GM12801 (cell line): ENCODE measurements around the gene NKD1.

Experiments
- CTCF ChIP-seq: IDR thresholded peaks from one replicate; pipeline ENCODE4 v1.5.1; 2011; ENCODE audit warnings: control low read depth; ENCODE audit not compliant: insufficient read length; ENCODE audit errors: extremely low read depth

Gene NKD1

DNA sequence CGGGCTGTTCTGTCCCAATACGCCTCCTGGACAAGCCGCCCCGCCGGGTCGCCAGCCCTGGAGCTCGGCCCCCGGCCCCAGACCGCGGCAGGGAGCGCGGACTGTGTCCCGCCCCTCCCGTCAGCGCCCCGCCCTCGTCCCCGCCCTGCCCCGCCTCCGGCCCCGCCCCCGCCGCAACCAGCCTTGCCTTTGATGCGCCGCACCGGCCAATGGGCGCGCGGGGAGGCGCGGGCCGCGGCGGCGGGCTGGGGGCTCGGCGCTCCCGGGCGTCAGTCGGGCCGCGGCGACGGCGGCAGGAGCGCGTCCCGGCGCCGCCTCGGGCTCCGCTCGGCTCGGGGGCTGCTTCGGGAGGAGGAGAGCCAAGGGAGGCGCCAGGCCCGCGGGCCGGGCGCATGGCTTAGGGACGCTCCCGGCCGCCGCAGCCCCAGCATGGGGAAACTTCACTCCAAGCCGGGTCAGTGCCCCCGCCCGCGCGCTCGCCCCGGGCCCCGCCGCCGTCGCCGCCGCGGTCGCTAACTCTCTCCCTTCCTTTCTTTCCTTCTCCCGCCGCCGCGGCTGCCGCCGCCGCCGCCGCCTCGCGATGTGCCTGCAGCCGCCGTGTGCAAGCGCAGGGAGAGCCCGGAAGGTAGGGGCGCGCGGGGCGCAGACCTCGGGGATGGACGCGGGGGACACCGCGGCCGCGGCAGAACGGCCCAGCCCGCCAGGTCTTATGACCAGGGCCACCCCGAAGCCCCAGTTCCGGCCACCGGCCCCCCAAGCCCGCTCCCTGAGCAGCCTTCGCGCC is at the start of gene NKD1:
Gene NKD1, plus strand, starts transcription at position 272 of the 784 bp plus-strand sequence. Its CDS starts 158 bp downstream, at position 430.
- no peak for TF ChIP-seq CTCF

DNA sequence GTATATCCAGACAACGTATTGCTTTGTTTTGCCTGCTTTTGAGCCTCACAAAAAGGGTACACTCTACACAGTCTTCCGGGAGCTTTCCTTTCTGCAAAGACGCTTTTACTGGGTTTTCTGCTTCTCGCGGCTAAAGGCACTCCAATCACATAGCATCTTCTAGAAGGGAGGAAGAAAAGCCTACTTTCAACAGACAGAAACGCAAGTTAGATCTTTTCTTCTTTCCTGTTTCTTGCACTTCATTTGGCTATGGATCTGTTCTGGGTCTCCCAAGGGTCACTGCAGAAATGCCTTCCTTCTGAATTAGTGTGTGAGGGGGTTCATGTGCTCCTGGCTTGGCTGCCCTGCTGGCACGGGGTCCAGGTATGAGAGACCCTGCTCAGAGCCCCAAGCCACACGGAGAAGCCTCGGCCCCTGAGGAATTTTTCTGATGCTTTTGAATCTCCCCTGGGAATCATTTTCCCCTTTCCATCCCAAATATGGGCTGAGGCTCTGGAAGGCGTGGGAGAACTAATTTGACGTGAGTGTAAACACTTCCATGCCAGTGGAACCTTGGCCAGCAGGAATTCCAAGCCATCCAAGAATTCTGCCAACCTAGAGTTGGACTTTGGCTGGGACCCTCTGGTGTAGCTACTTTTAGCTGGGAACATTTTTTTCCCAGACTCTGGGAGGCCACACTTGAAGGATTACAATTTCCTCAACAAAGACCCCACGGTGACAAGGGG is 49.6 kb upstream of the NKD1 start:
- TF ChIP-seq CTCF = no peak

DNA sequence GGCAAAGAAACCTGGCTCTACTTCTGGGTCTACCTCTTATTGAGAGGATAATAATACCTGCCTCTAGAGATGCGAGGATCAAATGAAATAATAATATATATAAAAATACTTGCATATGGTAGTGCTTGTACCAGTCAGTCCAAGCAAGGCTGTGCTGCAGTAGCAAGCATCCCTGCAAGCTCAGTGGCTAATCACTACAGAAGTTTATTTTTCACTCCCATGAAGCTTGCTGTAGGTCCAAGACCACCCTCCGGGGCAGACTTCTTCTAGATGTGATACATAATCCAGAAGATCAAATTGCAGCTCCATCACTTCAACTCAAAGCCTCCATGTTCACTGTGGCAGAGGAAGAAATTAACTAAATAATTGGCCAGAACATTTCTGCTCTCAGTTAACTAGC is 48.9 kb upstream of the NKD1 start:
- TF ChIP-seq CTCF = no peak

- TF ChIP-seq CTCF = no peak
These were observed 47.9 kb upstream of the NKD1 start for GRCh38 chr16:50500171-50500874.

- no peak for TF ChIP-seq CTCF
These were observed 46.9 kb upstream of the NKD1 start for GRCh38 chr16:50501251-50501650.

GRCh38 chr16:50501986-50502615 is 46.1 kb upstream of the NKD1 start:
- no peak for TF ChIP-seq CTCF

GRCh38 chr16:50502616-50503011 is 45.6 kb upstream of the NKD1 start:
- no peak for TF ChIP-seq CTCF
